Ovary (tissue), 9 donors: ENCODE data around the gene SHD. TPM values are rescaled to one million over a fixed set of nuclear protein-coding genes. Genes with fewer than 3 reads are reported as not detected.

Source experiments
- DNase-seq, 5 donors: peaks; one replicate each; pipeline ENCODE4 v3.0.0-alpha.2; 2019 to 2020
- H3K27ac ChIP-seq, 2 donors: fragments of 200-600 bp; one replicate each; pipeline versions ENCODE4 v1.5.1 to v1.8.0; 2019 to 2022
- H3K27me3 ChIP-seq: fragments of 200-600 bp; one replicate; pipeline ENCODE4 v1.8.0; 2022
- H3K36me3 ChIP-seq: fragments of 200-600 bp; sonication (generic); one replicate; pipeline ENCODE4 v1.5.1; 2019
- H3K4me1 ChIP-seq: one replicate; pipeline ENCODE4 v1.8.1; 2013; ENCODE audit warnings: mild to moderate bottlenecking, moderate library complexity; ENCODE audit not compliant: insufficient read depth
- H3K4me3 ChIP-seq: fragments of 200-600 bp; sonication (generic); one replicate; pipeline ENCODE4 v1.5.1; 2017
- H3K9me3 ChIP-seq, 2 donors: fragments of 200-600 bp in 1 of 2; sonication (generic) in 1 of 2; one replicate each; pipeline versions ENCODE4 v1.5.1 to v1.8.1; 2013 to 2019; ENCODE audit warnings: mild to moderate bottlenecking in 1 of 2, moderate library complexity in 1 of 2
- CTCF ChIP-seq, 3 donors: fragments of 450-650 bp in 2 of 3; fragments of 200-600 bp in 1 of 3; IDR thresholded peaks; one replicate each; pipeline versions ENCODE4 v1.5.1 to v1.8.0; 2016 to 2022; ENCODE audit warnings: antibody characterized with exemption in 3 of 3, mild to moderate bottlenecking in 1 of 3
- EP300 ChIP-seq: sonication (generic); formaldehyde crosslinking; IDR thresholded peaks from one replicate; pipeline ENCODE4 v1.6.1; 2017; ENCODE audit warnings: antibody characterized with exemption
- POLR2A ChIP-seq: fragments of 450-650 bp; IDR thresholded peaks from one replicate; pipeline ENCODE4 v1.6.1; 2017; ENCODE audit warnings: antibody characterized with exemption, mild to moderate bottlenecking, moderate library complexity
- WGBS, 3 donors: extraction: QIAGEN DNeasy Blood & Tissue Kit in 1 of 3; methylation state at CpG; one replicate each; pipeline versions ENCODE4 v1.1.5 to v1.1.7; 2013 to 2017; 5-methylcytosine and 5-hydroxymethylcytosine counted together
- intact Hi-C, 4 donors: fragments of 100-400 bp; cut with DNase I; formaldehyde crosslinking; loops; one replicate each; pipeline versions ENCODE4 v1.11.0 to v1.15.1; 2022 to 2023
- polyA plus RNA-seq, 2 donors: library from polyadenylated mRNA; stranded (reverse); fragments of 200-250 nt in 1 of 2; fragments of 350-450 nt in 1 of 2; fragmentation: Illumina TruSeq in 1 of 2; extraction: RNeasy Lipid Tissue Mini Kit (QIAGEN cat#74804) in 1 of 2; gene quantifications; one replicate each; pipeline ENCODE4 v1.2.3, GENCODE V29; 2013 to 2014
- total RNA-seq, 7 donors: library from RNA; depleted of rRNA in 2 of 7; stranded (reverse); fragments of >200 nt in 2 of 7; fragmentation: NEBNext Ultra II Directional in 3 of 7; extraction: Animal tissue kit (Norgen Biotek cat#: 25700) in 3 of 7; gene quantifications; one replicate each; pipeline versions ENCODE4 v1.1.0 to v1.2.4, GENCODE V29; 2016 to 2023
- donor health status: DM: no; HTN: no; CAD: no; lungs with moderate emphysema.
- donor health status: DM: no; HTN: no; CAD: no.
- donor health status: Bipolar disorder and iron deficiency.
- donor health status: DM: yes; HTN: yes; CAD: no.
- donor health status: DM: no; HTN: no; CAD: no.
- donor health status: DM: yes; HTN: yes; CAD: no.

SHD gene
- total and polyA plus RNA-seq, 9 donors: 0.24 to 0.86 (median 0.48) TPM; not detected in 6

GRCh38 chr19:4277191-4277696 is 1.8 kb upstream of the SHD start:
- H3K4me3 ChIP-seq: no peak overlapping the region
- TF ChIP-seq POLR2A (no peak), EP300 (no peak), CTCF (IDR thresholded peaks at IDR 0.05) (no peak)
- WGBS, 3 donors: 38 to 50% (median 44%) methylated on average over 16 of the region's 16 CpGs
- no peaks in the 10 kb centered on the region for H3K9me3 ChIP-seq
- H3K36me3 ChIP-seq: no peaks in the 10 kb centered on the region
- no peak overlapping the region for H3K27ac ChIP-seq
- intact Hi-C loops: no loop called here
- no peaks in the 10 kb centered on the region for H3K27me3 ChIP-seq
- DNase-seq: no peak
- peaks cover 3% of the 10 kb centered on the region for H3K4me1 ChIP-seq

GRCh38 chr19:4278010-4278409 is 1.1 kb upstream of the SHD start:
- H3K36me3 ChIP-seq: no peaks in the 10 kb centered on the region
- H3K27me3 ChIP-seq: no peaks in the 10 kb centered on the region
- no peak overlapping the region for H3K4me3 ChIP-seq
- H3K9me3 ChIP-seq: no peaks in the 10 kb centered on the region
- no peak for DNase-seq
- no peak overlapping the region for H3K27ac ChIP-seq
- WGBS, 3 donors: 36 to 54% (median 43%) methylated on average over 4 of the region's 4 CpGs
- TF ChIP-seq POLR2A: no peak
- no peak for TF ChIP-seq CTCF (IDR thresholded peaks at IDR 0.05)
- no peak for TF ChIP-seq EP300
- intact Hi-C loops: no loop called here
- peaks cover 3% of the 10 kb centered on the region for H3K4me1 ChIP-seq

- TF ChIP-seq POLR2A (no peak), EP300 (no peak), CTCF (IDR thresholded peaks at IDR 0.05) (no peak)
- Histone ChIP-seq H3K36me3 (no peaks in the 10 kb centered on the region), H3K4me1 (peaks cover 3% of the 10 kb centered on the region), H3K9me3 (no peaks in the 10 kb centered on the region), H3K4me3 (peak overlapping the region; percentile 24), H3K27ac (no peak overlapping the region), H3K27me3 (no peaks in the 10 kb centered on the region)
- intact Hi-C loops: no loop called here
- DNase-seq: no peak
- 0 to 1% (median 0%) methylated on average over 16 to 30 of the region's 30 CpGs for WGBS, 3 donors
Measured at GRCh38 chr19:4279267-4279529, 132 bp downstream of the SHD start.

- WGBS, 3 donors: 2 to 4% (median 3%) methylated on average over 62 to 71 of the region's 71 CpGs
- intact Hi-C loops: no loop called here
- no peaks in the 10 kb centered on the region for H3K9me3 ChIP-seq
- H3K36me3 ChIP-seq: no peaks in the 10 kb centered on the region
- no peaks in the 10 kb centered on the region for H3K27me3 ChIP-seq
- H3K4me1 ChIP-seq: peaks cover 3% of the 10 kb centered on the region
- no peak for TF ChIP-seq CTCF (IDR thresholded peaks at IDR 0.05)
- TF ChIP-seq EP300: no peak
- TF ChIP-seq POLR2A: no peak
- no peak overlapping the region for H3K27ac ChIP-seq
- no peak for DNase-seq
- H3K4me3 ChIP-seq: peak overlapping the region; percentile 24
Measured at GRCh38 chr19:4279530-4280422, 710 bp downstream of the SHD start.
